ENCODE data around the gene CBR3.

DNA sequence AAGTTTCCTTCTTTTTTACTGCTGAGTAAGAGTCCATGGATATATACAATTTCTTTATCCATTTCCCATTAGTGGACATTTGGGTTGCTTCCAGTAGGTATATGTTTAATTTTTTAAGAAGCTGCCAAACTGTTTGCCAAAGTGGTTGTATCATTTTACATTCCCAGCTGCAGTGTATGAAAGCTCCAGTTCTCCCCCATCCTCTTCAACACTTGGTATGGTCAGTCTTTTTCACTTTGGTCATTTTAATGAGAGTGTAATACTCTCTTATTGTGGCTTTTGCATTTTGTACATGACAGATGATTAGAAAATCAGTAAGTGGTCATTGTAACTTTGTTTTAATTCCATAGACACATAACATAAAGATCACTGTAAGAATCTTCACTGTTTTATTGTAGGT is 44.3 kb downstream of the CBR3 start:
- TF ChIP-seq GATA2 (IDR thresholded peaks at IDR 0.05; ENCODE audit: low read depth, low read length) (no peak), GATA3 (IDR thresholded peaks at IDR 0.05; ENCODE audit: low read depth, low read length) (no peak)

Data from SH-SY5Y (cell line).